ENCODE results near the gene SLC39A1.

GRCh38 chr1:153991806-153992205 lies 28.5 kb upstream of the SLC39A1 start:
- TF ChIP-seq, protein P1, sequence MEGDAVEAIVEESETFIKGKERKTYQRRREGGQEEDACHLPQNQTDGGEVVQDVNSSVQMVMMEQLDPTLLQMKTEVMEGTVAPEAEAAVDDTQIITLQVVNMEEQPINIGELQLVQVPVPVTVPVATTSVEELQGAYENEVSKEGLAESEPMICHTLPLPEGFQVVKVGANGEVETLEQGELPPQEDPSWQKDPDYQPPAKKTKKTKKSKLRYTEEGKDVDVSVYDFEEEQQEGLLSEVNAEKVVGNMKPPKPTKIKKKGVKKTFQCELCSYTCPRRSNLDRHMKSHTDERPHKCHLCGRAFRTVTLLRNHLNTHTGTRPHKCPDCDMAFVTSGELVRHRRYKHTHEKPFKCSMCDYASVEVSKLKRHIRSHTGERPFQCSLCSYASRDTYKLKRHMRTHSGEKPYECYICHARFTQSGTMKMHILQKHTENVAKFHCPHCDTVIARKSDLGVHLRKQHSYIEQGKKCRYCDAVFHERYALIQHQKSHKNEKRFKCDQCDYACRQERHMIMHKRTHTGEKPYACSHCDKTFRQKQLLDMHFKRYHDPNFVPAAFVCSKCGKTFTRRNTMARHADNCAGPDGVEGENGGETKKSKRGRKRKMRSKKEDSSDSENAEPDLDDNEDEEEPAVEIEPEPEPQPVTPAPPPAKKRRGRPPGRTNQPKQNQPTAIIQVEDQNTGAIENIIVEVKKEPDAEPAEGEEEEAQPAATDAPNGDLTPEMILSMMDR (conservative IDR thresholded peaks at IDR 0.05; ENCODE audit: low read length): no peak
- TF ChIP-seq EZH2phosphoT487 (IDR thresholded peaks at IDR 0.05; ENCODE audit: borderline replicate concordance, low read depth, low read length): no peak
